ENCODE measurements around the gene ELP5.

ELP5 gene, protein sequence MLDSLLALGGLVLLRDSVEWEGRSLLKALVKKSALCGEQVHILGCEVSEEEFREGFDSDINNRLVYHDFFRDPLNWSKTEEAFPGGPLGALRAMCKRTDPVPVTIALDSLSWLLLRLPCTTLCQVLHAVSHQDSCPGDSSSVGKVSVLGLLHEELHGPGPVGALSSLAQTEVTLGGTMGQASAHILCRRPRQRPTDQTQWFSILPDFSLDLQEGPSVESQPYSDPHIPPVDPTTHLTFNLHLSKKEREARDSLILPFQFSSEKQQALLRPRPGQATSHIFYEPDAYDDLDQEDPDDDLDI

DNA sequence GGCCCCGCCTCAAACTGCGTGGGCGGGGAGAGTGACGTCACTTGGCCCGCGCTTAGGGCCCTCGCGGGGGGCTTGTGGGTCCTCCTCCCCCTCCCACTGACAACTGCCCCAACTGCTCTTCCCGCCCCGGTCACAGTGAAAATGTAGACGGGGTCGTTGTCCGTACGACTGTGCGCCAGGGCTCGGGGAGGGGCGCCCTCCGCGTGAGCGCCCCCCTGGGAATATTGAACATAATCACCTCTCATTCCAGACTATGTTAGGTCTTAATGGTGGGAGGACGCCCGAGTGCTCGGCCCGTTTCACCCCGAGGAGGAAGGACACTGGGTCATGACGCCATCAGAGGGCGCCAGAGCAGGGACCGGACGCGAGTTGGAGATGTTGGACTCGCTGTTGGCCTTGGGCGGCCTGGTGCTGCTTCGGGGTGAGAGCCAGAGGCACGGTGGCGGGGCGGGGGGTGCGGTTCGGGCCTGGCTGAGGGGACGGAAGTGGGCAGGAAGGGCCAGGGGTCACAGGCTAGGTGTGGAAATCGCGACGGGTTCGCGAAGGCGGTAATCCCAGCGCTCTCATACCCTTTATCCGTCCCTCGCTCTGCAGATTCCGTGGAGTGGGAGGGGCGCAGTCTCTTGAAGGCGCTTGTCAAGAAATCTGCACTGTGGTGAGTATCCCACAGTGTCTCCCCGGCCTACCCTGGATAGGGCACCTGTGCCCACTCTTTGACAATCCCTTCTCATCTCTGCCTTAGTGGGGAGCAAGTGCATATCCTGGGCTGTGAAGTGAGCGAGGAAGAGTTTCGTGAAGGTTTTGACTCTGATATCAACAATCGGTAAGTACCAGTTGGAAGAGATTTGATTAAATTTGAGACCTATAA is at the start of gene ELP5:
Gene ELP5, plus strand, starts transcription at position 40 of the 868 bp plus-strand sequence. Its CDS starts 336 bp downstream, at position 376.
- DNase-seq, result peak; percentile 93

DNA sequence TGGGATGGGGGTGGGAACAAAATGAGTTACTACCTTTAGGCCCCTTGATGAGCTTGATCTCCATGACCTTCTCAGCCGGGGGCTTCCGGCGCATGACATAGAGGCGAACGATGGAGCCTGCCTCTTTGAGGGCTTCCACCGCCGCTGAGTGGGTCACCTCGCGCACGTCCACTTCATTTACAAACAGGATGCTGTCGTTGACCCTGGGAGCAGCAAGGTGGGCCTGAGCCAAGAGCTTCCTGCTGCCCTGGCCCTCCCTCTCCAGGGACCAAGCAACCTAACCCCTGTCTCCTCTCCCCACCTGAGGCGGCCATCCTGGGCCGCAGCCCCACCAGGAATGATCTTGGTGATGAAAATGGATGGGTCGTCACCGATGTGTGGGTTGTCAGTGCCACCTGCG is 48.6 kb upstream of the ELP5 start:
- DNase-seq, result no peak

DNA sequence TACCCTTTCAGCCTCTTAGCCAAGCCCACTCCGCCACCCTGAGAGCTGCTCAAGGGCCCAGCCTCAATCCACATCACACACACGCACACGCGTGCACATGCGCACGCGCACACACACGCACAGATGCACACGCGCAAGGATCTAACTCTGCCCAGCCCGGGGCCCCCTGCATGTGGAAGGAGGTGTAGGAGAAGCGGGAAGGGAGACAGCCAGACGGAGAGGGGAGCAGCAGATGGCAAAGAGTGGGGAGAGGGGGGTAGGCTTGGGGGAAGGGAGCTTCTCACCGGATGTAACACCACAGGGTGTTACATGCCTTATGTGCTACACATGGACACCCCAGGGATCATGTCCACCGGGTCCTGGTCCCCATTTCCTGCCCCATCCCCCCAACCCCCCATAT is 47.7 kb upstream of the ELP5 start:
- DNase-seq, result peak; percentile 63

DNA sequence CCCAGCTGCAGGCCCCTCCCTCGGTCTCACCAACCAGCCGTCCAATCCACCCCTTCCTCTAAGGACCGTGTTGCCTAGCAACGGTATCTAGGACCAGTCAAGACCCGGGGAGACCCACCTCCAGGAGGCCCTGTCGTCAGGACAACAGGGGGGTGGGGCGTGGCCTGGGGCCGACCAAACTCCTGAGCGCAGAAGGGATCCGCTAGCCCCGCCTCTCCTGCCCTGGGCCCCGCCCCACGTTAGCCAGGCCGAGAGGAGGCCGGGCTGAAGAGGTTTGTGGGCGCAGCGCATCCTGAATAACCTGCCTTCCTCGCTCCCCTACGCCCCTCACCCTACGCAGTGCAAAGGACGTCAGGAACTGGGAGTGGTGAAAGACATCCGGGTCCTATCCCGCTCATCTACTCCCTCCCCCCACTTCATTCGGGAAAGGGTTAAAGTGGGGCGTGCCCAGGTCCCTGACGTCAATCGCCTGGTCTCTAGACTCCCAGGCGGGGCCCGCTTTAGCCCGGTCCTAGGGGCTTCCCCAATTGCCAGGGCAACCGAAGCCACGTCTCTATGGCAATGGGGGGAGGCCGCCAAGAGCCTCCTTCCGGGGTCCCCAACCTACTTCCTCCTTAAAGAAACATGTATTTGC is 47.1 kb upstream of the ELP5 start:
- peak; percentile 94 for DNase-seq

DNA sequence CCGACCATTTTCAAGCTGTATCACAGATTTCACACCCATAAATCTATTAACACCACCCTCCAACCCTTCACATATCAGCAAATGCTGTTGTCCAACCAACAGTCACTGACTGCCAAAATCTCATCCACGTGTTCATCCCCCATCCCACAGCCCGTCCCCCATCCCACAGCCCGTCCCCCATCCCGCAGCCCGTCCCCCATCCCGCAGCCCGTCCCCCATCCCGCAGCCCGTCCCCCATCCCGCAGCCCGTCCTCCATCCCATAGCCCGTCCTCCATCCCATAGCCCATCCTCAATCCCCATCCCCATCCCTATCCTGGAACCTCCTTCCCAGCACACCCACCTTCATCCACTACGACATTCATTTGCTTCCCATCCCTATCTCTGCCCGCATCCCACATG is 46.5 kb upstream of the ELP5 start:
- DNase-seq, result no peak

DNA sequence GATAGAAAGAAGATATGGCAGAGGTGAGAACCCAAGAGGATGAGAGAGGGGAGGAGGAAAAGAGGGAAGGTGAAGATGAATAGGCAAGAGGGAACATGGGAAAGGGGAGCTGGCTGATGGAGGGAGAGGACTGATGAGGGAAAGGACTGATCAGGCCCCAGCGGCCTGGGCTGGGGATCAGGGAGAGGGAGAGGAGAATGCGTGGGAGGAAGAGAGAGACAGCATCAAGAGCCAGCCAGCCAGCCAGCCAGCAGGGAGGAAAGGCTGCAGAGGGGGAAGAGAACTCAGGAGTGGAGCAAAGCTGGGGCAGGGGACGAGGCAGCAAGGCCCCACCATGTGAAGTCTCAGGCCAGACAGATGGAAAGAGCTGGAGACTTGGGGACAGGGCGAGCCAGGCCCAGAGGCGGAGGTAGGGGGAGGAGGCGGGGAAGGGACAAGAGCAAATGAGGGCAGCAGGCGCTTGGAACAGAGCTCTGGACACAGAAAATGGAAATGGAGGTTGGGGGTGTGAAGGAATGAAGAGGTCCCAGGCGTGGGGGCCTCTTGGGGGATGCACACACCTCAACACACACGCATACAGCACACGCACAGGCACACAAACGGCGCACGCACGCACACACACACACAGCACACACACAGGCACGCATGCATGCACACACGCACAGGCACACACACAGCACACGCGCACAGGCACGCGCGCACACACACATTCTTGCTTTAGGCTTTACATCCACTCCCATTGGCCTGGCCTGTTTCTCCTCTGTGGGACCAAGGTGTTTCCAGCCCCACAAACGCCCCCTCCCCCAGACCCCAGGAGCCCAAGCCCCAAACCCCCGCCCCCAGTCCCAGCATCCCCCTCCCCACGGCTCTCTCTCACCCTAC is 44.7 kb upstream of the ELP5 start:
- DNase-seq, result no peak

DNA sequence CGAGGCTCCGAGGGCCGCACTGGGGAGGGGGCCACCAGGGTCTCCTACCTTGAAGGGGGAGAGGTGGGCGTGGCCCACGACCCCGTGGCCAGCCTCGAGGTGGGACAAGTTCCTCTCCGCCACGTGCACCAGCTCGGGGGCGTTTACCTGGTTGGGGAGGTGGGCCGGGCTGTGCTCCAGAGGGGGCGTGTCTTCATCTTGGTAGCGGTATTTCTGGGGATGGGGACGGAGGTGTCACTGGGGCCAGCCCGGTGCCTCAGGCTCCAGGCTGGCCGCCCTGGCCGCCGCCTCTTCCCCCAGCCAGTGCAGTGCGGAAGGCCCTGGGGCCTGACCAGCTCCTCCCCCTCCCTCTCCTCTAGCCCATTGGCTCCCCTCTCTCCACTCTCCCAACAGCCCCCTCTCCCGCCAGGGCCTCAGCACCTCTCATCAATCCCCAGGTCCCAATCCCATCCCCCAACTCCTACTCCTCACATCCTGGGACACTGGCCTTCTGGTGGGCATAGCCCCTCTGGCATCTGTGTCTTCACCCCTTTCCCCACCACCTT is 43.9 kb upstream of the ELP5 start:
- no peak for DNase-seq

DNA sequence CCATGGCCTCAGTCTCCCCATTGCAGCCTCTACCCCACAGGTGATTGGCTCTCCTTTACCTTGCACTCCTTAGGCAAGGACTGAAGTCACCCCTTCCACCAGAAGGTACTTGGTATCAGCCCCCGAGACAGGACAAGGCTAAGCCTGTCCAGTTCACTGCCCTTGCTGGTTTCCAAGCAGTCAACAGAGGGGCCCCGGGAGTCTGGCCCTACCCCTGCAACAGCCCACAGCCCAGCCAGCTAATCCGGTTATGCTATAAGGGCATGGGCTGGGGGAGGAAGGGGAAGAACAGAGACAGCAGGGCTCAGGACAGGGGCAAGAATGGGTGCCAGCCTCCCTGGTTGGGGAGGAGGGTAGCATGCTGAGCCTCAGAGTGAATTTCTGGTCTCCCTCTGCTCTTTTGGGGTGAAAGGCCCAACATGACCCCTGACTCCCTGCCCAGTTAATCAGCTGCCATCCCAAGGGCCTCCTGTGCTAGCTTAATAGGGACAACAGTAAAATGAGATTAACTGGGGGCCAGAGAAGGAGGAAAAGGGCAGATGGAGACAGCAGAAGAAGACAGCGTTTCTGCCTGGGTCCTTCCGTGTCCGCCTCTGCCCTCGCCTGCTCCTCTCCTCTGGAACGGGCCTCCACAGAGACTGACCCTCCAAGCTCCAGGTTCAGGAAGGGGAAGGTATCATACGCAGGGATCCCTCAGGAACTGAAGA is 43.1 kb upstream of the ELP5 start:
- DNase-seq, result no peak

DNA sequence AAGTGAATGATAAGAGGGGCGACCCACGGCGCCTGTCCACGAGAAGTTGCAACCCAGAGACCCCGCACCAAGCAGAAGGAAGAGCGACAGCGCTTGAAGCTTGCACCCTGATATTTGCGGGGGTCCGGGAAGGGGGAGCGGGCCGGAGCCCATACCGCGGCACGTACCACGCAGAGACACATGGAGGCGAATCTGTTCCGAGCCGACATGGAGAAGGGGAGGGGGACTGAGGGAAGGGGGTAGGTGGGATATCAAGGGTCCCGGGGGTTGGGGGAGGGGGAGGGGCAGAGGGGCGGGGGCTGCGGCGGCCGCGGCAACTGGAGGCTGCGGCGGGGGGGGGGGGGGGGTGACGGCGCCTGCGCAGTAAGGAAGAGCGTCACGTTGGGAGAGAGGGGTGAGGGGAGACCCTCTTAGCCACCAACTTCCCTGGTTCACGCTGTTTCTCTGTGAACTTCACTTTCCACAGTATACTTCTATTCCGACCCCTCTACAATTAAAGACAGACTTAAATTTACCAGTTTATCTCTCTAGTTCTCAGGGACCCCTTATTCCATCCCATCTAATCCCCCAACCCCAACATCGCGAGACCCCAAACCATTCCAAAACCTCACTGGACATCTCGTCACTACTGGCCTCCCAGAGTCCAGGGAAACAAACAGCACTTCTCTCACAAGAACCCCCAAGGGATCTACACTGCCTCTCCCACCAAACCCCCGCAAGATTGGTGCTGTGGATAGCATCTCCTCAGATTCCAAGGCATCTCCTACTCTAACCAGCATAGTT is 40.3 kb upstream of the ELP5 start:
- no peak for DNase-seq

DNA sequence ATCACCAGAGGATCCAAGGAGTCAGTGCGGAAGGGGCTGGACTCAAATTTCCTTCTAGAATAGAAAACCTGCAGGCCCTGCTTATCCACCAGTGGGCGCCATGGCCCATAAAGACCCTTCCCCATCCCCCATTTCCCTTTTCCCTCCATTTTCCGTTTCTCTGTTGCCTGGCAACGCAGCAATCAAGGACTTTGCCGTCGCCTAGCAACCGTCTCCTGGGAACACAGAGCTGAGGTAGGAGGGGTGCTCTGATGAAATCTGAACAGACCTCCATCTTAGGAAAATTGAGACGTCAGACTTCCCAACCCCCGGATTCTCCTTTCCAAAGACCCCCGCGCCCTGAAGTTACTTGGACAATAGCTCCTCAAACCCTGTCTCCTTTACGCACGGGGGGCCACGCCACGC is 38.1 kb upstream of the ELP5 start:
- DNase-seq, result peak; percentile 99

DNA sequence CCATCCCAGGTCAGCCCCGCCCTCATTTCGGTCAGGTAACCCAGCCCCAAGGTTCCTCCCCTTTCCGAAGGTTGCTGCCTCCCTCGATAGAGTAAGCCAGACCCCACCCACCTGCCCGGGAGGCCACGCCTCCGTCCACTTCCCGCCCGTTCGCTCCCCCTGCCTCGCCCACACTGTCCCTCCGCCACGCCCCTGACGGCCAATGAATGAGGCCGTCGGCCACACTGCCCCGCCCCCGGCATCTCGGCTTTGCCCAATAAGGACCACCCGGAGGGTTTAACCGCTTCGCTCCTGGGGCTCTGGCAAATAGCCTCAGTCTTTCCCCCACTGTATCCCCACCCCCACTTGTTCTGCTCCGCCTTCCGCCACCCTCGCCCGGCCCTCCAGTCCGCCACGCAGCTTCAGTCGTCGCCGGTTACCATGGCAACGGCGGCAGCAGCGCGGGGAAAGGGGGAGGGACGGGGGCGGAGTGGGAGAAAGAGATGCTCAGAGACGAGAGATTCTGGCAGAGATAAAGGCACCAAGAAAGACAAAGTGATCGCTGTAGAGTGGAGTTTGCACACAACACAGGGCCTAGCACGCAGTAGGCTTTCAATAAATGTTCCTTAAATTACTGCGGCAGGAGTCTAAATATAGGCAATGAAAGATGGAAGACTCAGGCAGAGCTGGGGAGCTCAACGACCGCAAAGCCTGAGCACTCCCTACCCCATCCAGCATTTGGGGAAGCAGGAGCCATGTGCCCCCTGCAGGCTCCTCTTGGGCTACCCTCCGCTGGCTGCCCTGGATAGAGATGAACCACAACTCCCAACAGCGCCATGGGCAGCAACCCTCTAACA is 37.5 kb upstream of the ELP5 start:
- peak; percentile 99 for DNase-seq

DNA sequence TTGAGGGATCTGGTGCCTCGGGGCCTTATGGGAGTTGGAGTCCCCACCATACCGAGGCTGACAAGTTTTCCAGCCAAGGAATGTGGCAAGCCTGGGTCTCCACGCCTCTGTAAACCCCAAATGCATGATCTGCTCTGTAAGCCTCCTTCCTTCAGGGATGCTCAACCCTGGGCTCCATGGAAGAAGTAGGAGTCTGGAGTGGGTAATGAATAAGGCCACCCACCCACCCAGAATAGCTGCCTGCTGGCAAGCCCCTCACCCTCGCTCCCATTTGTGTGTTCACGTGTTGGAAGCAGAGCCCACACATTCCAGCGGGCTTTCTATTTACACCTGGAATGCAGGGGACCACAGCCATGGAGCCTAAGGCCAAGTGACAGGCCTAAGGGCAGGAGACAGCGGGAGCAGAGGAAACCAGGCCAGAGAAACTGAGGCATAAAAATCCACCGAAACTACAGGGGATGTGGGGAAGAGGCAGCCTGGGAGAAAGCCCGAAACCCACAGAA is 36.8 kb upstream of the ELP5 start:
- DNase-seq, result no peak

DNA sequence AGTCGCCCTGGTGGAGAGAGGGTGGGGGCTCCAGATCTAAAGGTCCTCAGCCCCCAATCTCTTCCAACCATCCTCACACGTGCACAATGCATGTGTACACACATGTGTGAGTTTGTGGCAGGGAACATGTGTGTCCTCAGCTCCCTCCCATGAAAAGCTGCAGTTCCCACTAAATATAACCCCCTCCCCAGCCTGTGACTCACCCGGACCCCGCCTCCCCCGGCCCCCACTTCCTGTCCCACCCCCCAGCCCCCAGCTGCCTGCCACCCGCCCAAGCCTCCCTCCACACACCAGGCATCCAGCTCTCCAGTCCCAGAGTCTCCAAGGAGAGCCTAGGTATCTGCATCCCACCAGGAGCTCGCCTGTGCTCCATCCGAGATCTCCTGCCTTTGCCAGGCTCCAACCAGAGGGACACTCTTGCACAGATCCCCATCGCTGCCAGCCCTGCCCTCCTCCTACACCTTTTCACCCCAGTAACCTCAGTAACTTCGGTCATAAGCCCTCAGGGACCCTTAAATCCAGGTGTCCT is 36.3 kb upstream of the ELP5 start:
- no peak for DNase-seq

DNA sequence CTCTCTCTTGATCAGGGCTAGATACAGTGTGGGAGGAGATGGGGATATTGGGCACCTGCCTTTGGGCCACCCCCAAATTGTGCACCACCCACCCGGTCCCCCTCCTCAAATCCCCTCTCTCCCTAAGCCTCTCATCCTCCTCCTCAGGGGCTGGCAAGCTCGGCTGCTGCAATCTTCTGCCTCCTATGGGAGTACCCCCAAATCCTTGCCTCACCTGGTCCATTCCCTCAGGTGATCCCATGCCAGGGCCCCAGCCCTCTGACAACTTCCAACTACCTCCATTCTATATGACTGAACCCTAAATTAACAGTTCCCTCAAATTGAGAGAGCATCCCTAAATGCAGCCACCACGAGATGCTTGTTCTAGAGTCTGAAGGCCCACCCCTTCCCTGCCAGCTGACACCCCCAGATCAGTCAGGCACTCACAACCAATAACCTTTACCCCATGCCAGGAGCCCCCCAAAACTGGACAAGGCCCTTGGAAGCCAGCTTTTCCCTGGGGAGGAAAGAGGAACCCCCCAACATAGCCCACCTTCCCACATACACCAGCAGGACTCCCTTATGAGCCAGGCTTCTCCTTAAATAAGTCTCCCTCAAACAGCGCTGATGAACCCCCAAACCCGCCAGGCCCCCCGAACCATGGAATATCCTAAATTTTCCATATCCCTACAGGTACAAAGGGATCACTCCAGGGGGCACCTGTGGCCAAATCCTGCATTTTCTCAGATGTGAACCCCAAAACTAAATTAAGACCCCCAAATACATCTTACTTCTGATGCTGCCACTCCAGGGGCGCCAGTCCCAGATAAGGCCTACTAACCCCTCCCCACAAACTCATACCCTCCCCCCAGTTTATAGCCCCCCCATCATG is 35.5 kb upstream of the ELP5 start:
- DNase-seq, result no peak

DNA sequence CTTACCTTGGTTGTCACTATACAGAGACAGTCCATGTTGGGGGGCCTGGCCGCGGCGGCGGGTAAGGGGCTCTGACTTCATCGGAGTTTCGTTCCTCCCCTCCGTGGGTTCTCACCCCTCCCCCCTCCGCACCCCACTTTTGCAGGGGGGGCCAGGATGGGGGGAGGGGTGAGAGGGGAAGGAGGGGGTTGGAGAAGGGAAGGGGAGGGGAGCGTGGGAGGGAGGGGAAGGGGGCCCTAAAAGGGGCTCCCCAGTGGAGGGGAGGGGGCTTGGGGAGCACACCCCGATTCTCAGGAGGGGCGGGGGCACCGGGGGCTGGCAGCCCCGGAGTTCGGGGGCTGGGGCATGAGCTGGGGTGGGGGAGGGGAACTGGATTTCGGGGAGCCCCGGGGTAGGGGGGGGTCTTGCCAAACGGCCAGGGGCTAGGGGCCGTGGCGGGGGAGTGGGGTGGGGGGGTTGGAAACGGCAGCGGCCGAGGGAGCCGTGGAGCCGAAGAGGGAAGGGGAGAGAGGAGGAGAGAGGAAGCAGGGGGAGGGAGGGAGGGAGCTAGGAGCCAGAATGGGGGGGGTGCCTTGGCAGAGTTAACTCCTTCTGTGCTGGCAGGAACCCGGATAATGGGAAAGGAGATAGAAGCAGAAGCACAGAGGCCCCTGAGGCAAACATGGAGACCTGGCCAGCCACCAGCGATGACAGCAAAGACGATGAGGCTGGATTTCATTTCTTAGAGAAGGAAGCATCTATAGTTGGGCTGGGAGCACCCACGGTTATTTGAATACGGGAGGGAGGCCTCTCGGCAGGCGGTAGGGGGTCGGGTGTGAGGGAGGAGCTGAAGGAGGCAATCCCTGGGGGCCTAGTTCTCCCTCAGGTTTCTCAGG is 34.7 kb upstream of the ELP5 start:
- DNase-seq, result peak; percentile 54

DNA sequence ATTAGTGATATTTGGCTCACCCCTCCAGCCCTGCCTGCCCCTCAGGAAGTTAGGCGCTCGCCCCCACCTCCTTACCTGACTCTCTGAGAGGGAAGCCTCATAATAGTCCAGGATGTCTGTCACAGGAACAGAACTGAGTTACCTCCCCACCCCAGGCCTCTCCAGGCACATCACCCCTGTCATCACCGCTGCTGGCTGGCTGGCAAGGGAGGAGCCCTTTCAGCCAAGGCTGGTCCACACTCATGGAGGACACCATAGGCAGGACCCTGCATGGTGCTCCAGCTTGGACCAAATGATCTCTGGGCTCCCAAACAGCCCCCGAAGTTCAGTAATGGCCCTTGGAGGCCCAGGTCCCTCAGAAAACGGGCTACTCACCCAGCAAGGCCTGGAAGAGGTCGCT is 33.8 kb upstream of the ELP5 start:
- DNase-seq, result no peak

DNA sequence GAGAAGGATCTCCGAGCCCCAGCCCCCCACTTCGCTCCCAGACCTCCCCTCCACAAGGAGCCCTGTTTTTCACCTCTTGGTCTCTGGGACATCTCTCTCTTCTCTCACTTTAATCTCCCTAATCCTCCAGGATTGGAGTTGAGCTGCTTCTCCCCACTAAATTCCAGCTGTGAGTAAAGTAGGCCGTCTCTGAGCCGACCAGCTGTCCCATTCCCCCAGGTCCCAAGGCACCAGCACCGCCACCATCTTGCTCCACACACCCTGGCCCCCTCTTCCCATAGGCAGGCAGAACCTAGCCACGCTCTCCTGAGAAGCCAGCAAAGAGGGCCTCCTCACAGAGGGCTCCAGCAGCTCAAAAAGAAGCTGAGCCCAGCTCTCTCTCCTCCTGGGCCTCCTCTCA is 33.3 kb upstream of the ELP5 start:
- no peak for DNase-seq
